HT1080 (cell line): ENCODE data around the gene PPM1M. TPM values are rescaled to one million over a fixed set of nuclear protein-coding genes. Genes with fewer than 3 reads are reported as not detected.

Experiments used
- DNase-seq: peaks from one replicate; pipeline ENCODE4 v3.0.0-alpha.2; 2015; ENCODE audit warnings: low read depth
- polyA plus RNA-seq, 2 experiments: library from polyadenylated mRNA; depleted of rRNA; stranded (reverse); fragments of >200 nt; gene quantifications; 2 replicates each; pipeline ENCODE4 v1.2.3, GENCODE V29; 2015
- total RNA-seq: library from RNA; depleted of rRNA; stranded (reverse); fragments of >200 nt; shearing (Covaris generic); gene quantifications from 2 replicates; pipeline ENCODE4 v1.2.3, GENCODE V29; 2014; rRNA removed

Gene PPM1M
- 1.5 and 1.8 TPM in 2 replicates for total RNA-seq
- 6.9 and 7.5 TPM in 2 replicates for polyA plus RNA-seq (2015; cell fraction: cytosol; rRNA removed)
- polyA plus RNA-seq (2015; cell fraction: nucleus; rRNA removed): 17.7 and 23.2 TPM in 2 replicates

DNA sequence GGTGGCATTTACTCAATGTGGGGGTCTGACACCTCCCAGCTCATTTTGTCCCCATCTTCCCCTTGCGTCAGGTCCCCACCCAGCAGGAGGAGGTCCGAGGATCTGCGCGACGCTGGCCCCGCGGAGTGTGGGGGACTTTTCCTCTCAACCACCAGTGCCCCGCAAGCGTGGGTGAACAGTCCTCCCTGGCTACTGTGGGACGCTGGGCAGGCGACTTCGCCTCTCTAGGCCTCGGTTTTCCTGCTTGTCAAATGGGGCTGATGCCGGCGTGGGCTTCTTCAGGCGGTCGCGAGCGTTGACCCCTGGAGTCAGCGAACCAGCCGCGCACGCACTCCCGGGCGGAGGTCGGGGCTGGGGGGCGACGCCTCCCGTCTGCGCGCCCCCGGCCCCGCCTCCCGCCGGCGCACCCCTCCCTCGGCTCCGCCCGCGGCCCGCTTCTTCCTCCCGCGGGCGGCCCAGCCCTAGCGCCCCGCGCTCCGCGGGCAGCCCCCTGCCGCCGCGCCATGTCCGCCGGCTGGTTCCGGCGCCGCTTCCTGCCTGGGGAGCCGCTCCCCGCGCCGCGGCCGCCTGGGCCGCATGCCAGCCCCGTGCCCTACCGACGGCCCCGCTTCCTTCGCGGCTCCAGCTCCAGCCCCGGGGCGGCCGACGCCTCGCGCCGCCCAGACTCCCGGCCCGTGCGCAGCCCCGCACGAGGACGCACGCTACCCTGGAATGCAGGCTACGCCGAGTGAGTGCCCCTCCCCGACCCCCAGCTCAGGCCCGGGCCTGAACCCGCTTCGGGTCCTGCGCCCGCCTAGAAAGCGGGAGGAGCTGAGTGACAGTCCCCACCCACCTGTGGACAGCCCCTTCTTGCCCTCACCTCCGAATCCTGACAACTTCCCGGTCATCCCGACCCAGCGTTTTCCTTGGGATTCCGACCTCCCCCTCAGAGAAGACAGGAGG is at the start of gene PPM1M:
PPM1M (plus strand) TSS at position 438 of the 942 bp plus-strand sequence; CDS start at position 504, 66 bp downstream.
- no peak for DNase-seq

DNA sequence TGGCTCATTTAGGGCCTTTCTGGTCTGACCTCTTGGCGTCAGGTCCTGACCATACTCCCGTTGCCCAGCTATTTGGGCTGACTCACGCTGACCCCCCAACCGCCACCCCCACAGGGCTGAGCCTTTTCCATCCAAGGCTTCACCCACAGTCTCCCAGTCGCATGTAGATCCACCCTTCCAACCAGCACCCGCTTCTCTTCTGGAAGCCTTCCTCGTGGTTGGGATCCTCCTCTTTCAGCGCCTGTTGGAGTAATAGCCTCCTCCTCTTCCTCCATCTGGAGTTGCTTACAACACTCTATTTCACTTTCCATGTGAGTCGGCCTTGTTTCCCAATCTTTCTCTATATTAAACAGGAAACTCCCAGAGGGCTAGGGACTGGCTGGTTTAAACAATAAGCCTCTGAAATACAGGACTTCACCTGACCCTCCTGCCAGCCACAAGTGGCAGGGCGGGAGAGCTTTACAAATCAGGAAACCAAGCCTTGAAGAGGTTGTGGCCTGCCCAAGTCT is 49.7 kb upstream of the PPM1M start:
- DNase-seq: peak; percentile 66

DNA sequence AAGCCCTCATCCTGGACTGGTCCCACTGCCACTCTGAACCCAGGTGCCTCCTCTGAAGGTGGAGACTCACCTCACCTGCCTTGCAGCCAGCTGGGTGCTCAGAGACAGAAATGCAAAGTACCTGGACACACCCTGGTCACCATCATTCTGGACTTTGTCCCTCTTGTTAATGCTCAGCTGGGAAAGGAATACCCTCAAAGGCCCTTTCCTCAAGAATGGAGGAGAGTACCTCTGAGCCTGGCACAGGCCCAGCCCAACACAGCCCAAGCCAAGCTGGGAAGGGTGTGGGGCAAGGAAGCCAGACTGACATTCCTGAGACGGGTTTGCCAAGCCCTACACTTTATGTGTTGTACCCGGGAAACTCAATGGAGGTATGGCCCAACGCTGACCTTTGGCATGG is 48.6 kb upstream of the PPM1M start:
- DNase-seq: no peak

- no peak for DNase-seq
Measured at GRCh38 chr3:52197499-52197841, 48.1 kb upstream of the PPM1M start.

DNA sequence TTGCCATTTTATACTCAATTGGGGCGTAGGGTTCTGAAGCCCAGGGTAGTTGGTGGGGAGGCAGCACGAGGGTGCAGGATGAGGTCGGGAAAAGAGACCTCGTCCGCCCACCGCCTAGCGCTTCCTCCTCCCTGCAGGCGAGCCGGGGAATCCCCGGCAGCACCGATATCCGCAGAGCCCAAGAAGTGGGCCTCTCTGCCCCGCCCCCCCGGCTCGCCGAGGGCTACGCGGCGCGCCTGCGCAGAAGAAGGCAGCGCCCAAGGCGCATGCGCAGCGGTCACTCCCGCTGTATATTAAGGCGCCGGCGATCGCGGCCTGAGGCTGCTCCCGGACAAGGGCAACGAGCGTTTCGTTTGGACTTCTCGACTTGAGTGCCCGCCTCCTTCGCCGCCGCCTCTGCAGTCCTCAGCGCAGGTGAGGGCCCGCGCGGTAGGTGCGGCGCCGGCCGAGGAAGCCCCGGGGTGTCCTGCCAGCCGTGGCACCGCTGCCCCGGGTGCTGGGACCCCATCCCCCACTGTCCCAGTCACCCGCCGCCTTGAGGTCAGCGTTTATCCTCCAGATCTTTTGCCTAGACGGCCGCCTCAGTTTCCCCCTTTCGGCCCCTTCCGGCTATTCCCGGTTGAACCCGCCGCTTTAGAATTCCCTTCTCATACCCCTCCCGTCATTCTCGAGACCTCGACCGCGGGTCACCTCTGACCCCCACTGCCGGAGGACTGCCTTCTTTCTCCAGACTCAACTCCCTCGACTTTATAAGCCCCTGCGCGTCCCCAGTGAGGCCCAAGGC is 47.5 kb upstream of the PPM1M start, which contains the start of gene ALAS1:
ALAS1 (plus strand) TSS at position 319 of the 784 bp plus-strand sequence. CDS start 1,082 bp downstream, outside the sequence.
- DNase-seq: peak; percentile 88

DNA sequence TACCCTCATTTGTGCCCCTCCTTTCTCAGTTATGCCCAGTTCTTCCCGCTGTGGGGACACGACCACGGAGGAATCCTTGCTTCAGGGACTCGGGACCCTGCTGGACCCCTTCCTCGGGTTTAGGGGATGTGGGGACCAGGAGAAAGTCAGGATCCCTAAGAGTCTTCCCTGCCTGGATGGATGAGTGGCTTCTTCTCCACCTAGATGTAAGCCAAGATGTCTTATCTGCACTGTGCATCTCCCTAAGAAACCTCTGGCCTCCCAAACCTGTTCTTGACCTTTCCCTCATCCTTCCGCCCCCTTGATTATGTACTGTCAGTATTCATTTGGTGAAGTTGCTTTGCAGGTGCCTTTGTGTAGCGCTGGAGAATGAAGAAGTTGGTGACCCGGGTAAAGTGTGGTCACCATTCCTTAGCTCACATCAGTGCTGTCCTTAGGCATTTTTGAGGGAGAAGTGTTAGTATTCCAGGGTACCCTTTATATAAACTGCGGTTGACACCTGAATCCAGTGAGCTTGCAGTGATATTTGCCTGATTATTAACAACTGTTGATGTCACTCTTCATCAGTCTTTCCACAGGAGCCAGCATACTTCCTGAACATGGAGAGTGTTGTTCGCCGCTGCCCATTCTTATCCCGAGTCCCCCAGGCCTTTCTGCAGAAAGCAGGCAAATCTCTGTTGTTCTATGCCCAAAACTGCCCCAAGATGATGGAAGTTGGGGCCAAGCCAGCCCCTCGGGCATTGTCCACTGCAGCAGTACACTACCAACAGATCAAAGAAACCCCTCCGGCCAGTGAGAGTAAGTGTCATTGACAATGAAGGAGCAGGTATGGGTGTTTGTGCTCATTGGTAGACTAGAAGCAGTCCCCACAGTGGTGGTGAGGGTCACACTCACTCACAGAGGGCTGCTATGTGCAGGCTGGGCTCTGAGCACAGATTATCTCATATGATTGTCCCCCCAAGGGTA is 46.6 kb upstream of the PPM1M start:
- DNase-seq: no peak

- DNase-seq: no peak
Measured at GRCh38 chr3:52200981-52201679, 44.4 kb upstream of the PPM1M start.

- no peak for DNase-seq
Measured at GRCh38 chr3:52202384-52203077, 43.0 kb upstream of the PPM1M start.

DNA sequence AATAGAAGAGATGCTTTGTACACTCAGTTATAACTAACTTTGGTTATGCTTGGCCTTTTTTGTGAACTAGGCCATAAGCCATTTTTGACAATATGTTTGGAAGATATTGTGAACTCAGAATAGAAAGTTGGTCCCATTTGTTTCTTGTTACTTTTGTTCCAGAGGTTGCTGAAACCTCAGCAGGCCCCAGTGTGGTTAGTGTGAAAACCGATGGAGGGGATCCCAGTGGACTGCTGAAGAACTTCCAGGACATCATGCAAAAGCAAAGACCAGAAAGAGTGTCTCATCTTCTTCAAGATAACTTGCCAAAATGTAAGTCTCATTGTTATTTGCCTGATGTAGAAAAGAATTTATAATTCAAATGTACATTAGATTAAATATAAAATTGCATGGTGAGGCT is 41.9 kb upstream of the PPM1M start:
- no peak for DNase-seq

DNA sequence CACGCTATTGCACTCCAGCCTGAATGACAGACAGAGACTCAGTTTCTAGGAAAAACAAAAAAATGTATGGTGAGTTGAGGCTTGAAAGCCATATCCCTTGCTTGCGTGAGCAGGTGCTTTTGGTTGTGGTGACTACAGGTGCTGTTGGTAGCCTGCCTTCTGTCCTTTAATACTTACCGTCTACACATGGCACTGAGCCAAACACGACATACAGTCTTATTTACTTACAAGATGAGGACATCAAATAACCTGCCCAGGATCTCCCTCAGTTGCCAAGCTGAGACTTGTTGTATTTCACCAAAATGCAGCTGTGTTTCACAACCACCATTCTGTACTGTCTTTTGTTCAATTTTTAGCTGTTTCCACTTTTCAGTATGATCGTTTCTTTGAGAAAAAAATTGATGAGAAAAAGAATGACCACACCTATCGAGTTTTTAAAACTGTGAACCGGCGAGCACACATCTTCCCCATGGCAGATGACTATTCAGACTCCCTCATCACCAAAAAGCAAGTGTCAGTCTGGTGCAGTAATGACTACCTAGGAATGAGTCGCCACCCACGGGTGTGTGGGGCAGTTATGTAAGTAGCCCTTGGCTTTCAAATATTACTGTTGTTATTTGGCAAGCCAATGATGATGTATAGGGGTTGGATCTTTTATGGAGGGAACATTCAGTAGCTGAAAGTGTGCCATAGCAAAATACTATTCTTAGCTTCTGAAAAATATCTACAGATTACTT is 41.1 kb upstream of the PPM1M start:
- no peak for DNase-seq

DNA sequence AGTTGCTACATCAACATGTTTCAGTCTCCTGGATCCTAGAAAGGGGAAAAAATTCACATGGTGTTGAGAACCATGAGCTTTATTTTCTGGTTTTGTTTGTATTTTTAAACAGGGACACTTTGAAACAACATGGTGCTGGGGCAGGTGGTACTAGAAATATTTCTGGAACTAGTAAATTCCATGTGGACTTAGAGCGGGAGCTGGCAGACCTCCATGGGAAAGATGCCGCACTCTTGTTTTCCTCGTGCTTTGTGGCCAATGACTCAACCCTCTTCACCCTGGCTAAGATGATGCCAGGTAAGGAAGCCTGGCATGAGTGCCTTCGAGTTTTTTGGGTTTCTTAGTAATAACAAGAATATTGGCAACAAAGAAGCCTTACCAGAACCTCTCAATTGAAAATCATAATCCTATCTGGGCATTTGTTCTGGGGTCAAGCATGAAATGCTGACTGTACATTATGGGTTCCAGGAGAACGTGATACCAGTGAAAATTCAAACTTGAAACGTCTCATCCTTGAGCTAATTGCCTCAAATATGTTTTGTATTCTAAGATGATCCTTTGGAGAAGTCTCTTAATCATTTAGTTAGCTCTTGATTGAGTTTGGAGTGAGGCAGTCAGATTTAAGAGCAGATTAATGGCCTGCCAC is 39.7 kb upstream of the PPM1M start:
- DNase-seq: peak; percentile 62

- DNase-seq: no peak
Measured at GRCh38 chr3:52208556-52208955, 37.0 kb upstream of the PPM1M start.

- DNase-seq: no peak
Measured at GRCh38 chr3:52210037-52210436, 35.5 kb upstream of the PPM1M start.

GRCh38 chr3:52210550-52211046 is 35.0 kb upstream of the PPM1M start:
- DNase-seq: no peak

DNA sequence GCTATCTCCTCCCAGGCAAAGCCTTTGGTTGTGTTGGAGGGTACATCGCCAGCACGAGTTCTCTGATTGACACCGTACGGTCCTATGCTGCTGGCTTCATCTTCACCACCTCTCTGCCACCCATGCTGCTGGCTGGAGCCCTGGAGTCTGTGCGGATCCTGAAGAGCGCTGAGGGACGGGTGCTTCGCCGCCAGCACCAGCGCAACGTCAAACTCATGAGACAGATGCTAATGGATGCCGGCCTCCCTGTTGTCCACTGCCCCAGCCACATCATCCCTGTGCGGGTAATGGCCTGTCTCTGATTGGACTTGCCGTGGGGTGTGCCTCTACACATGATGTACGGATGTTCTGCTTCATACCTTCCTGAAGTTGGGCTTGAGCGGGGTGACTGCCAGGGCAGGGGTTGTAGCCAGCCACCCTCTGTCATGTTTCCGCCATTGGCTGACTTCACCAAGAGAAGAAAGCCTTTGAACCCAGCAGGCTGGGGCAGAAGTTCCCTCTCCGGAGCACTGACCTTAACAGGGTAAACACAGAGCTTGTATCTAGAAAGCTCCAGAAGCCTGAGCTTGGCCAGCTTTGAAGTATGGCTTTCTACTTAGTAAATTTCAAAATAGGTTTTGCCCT is 34.2 kb upstream of the PPM1M start:
- DNase-seq: no peak

DNA sequence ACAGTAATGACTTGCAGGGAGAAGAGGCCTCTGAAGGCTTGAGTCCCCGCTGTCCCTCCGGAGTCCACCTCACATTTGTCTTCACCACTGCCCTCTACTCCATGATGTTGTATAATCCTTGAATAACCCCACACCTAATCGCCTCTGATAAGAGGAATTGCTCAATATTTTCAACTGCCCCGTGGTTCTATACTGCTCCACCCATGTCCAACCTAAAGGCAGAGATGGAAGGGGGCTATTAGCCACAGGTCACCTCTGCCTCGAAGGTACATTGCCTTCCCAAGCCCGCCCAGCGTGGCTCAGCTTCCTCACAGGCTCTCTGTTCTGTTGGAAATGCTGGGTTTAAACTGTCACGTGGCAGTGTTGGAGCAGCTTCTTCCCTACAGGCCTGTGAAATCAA is 32.6 kb upstream of the PPM1M start:
- no peak for DNase-seq

DNA sequence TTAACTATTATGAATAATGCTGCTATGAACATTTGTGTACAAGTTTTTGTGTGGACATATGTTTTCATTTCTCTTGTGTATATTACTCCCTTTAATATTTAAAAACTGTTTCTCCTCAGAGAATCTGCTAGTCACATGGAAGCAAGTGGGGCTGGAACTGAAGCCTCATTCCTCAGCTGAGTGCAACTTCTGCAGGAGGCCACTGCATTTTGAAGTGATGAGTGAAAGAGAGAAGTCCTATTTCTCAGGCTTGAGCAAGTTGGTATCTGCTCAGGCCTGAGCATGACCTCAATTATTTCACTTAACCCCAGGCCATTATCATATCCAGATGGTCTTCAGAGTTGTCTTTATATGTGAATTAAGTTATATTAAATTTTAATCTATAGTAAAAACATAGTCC is 31.7 kb upstream of the PPM1M start:
- DNase-seq: no peak
